Natural killer cell treated with Interleukin-12 subunit alpha and Interleukin-12 subunit beta and Interleukin-15 and Interleukin-18, amount 100 ng/mL, for 72 hours (primary cell): Measurements from ENCODE around the gene RER1. TPM values are rescaled to one million over a fixed set of nuclear protein-coding genes. Genes with fewer than 3 reads are reported as not detected.
"Not testable (repeated sequence)": the region's sequence is repeated elsewhere in the genome, so short reads cannot be mapped to it uniquely, and the experiment has no call there.

Experiments
- ATAC-seq, 2 donors: fragments of 150-1000 bp; cut with Tn5 transposase in 1 of 2; sonication (Bioruptor Pico), chemical (Tn5 transposase) in 1 of 2; 2 replicates each; pipeline ENCODE4 v1.10.0; 2021
- DNase-seq: peaks from one replicate; pipeline ENCODE4 v3.0.0; 2022; ENCODE audit warnings: low spot score
- H3K27ac Mint-ChIP-seq, 2 donors: 1 replicate in 1 of 2; 2 replicates in 1 of 2; pipeline ENCODE4 v1.8.0; 2022; ENCODE audit warnings: mixed read lengths in 2 of 2, mild to moderate bottlenecking in 1 of 2, moderate library complexity in 1 of 2
- H3K27me3 Mint-ChIP-seq, 2 donors: 1 replicate in 1 of 2; 2 replicates in 1 of 2; pipeline ENCODE4 v1.8.0; 2022; ENCODE audit warnings: mixed read lengths in 2 of 2
- H3K36me3 Mint-ChIP-seq: one replicate; pipeline ENCODE4 v1.8.0; 2022; ENCODE audit warnings: mixed read lengths
- H3K4me1 Mint-ChIP-seq, 2 donors: 1 replicate in 1 of 2; 2 replicates in 1 of 2; pipeline ENCODE4 v1.8.0; 2022; ENCODE audit warnings: low read depth in 2 of 2, mixed read lengths in 2 of 2, mild to moderate bottlenecking in 1 of 2
- H3K4me3 Mint-ChIP-seq: one replicate; pipeline ENCODE4 v1.8.0; 2022; ENCODE audit warnings: mixed read lengths
- H3K9me3 Mint-ChIP-seq: 2 replicates; pipeline ENCODE4 v1.8.0; 2022; ENCODE audit warnings: mixed read lengths
- total RNA-seq, 2 donors: library from RNA; stranded (reverse); gene quantifications; one replicate each; pipeline ENCODE4 v1.2.3, GENCODE V29; 2022

The RER1 gene
- total RNA-seq, 2 donors from 2014 or later = 139 to 161 TPM

DNA sequence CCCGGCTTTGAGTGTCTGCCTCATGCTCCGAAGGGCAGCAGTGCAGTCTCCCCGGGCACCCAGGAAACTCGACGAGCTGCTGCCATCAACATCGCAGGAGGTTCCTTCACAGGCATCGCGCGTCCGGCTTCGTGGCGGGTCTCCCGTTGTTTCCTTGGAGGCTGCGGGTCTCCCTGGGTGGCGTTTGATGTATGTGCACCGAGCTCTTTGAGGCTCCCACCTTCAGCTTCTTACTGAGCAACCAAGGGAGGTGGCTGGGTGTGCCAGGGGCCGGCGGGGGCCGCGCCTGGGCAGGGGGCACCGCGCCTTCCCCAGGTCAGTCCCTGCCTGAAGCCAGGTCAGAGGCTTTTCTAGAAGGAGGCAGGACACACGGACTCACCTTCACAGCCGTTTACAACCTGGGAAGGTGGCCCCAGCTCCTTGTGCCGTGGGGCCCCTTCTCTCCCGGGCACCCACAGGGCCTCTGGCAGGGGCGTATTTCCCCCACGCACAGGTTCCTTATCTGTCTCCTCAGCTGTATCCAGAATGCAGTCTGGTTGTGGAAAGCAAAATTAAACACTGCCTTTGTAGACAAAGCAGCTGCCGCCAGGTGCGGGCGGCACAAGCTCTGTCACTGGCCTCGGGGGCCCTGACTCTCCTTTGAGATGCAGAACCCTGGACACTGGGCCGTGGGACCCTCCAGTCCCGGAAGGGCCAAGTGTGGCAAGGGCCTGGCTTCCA, 42.5 kb downstream of the RER1 start:
- DNase-seq (no peak), ATAC-seq (no peak)
- H3K4me1 Mint-ChIP-seq = peaks cover 0 to 3% of the 10 kb centered on the region in 2 donors
- no peaks in the 10 kb centered on the region for H3K27me3 Mint-ChIP-seq
- H3K27ac Mint-ChIP-seq = no peak overlapping the region
- H3K9me3 Mint-ChIP-seq = no peaks in the 10 kb centered on the region
- no peaks in the 10 kb centered on the region for H3K36me3 Mint-ChIP-seq
- H3K4me3 Mint-ChIP-seq = no peak overlapping the region

DNA sequence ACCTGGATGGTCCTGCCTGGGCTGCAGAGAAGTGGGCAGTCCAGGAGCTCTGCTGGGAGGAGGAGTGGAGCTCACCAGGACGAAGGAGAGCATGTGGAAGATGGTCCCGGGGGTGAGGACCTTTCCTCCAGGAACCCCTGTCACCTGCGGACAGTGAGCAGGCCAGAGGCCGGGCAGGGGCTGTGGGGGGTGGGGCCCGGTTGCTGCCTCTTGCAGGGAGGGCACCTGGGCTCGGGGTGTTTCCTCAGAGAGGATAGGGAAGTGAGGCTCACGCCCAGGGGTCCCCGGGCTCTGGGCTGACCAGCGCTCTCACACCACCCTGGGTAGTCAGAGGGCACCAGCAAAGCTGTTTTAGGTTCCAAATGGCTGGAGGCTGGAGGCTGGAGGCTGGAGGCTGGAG, 43.5 kb downstream of the RER1 start:
- no peaks in the 10 kb centered on the region for H3K36me3 Mint-ChIP-seq
- no peaks in the 10 kb centered on the region for H3K27me3 Mint-ChIP-seq
- peaks cover 0 to 3% of the 10 kb centered on the region in 2 donors for H3K4me1 Mint-ChIP-seq
- no peaks in the 10 kb centered on the region for H3K9me3 Mint-ChIP-seq
- DNase-seq (no peak), ATAC-seq (no peak)
- no peak overlapping the region for H3K4me3 Mint-ChIP-seq
- H3K27ac Mint-ChIP-seq = no peak overlapping the region

DNA sequence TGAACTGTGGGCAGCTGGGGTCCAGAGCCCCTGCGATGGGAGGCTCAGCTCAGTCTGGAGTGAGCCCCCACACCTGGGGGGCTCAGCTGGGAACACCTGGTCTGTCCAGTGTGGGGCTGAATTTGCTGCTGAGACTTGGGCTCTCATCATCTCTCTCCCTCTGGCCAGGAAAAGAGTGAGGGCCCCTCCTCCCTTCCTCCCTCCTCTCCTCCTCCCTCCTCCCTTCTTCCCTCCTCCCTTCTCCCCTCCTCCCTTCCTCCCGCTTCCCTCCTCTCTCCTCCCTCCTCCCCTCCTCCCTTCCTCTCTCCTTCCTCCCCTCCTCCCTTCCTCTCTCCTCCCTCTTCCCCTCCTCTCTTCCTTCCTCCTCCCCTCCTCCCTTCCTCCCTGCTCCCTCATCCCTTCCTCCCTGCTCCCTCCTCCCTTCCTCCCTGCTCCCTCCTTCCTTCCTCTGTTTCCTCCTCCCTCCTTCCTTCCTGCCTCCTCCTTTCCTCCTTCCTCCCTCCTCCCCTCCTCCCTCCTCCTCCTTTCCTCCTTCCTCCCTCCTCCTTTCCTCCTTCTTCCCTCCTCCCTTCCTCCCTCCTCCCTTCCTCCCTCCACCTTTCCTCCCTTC, 44.2 kb downstream of the RER1 start:
- Mint-ChIP-seq H3K9me3 (no peaks in the 10 kb centered on the region), H3K27ac (no peak overlapping the region), H3K4me3 (no peak overlapping the region), H3K27me3 (no peaks in the 10 kb centered on the region), H3K4me1 (peaks cover 0 to 3% of the 10 kb centered on the region in 2 donors), H3K36me3 (no peaks in the 10 kb centered on the region)
- ATAC-seq = no peak
- DNase-seq = no peak

DNA sequence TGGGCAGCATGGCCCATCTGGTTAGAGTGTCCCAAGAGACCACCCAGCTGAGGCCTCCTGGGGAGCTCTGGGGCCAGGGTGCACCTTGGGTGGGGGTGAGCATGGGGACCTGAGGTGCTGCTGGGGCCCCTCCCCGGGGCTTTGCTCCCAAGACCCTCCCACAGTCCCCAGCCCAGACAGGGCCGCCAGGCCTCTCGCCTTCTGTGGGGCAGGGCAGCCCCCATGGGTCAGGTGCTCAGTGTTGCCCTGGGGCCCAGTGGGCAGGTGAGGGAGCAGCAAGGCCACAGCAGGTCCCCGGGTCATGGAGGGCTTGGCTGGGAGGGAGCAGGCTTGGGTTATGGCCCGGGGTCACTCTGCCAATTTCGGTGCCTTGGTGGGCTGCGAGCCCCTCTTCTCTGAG, 45.2 kb downstream of the RER1 start:
- no peaks in the 10 kb centered on the region for H3K27me3 Mint-ChIP-seq
- no peaks in the 10 kb centered on the region for H3K9me3 Mint-ChIP-seq
- ATAC-seq (peak in 1 of 2 donors; percentile 11), DNase-seq (no peak)
- H3K4me3 Mint-ChIP-seq = no peak overlapping the region
- H3K36me3 Mint-ChIP-seq = no peaks in the 10 kb centered on the region
- H3K27ac Mint-ChIP-seq = no peak overlapping the region
- peaks cover 0 to 3% of the 10 kb centered on the region in 2 donors for H3K4me1 Mint-ChIP-seq

DNA sequence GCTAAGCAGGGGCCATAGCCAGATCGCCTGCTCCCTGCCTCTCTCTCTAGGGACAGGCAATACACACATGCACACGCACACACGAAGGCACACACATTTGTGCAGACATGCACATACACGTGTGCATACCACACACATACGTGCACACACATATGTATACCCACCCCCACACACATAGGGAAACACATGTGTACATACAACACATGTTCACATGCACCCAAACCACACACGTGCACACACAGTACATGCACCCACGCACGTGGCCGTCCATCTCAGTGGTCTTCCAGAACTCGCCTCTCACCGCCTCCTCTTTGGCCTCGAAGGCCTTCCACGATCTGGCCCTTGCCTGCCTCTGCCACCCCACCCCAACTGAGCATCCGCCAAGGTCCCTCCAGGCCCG, 46.0 kb downstream of the RER1 start:
- peaks cover 0 to 3% of the 10 kb centered on the region in 2 donors for H3K4me1 Mint-ChIP-seq
- no peaks in the 10 kb centered on the region for H3K27me3 Mint-ChIP-seq
- no peaks in the 10 kb centered on the region for H3K9me3 Mint-ChIP-seq
- no peaks in the 10 kb centered on the region for H3K36me3 Mint-ChIP-seq
- H3K27ac Mint-ChIP-seq = no peak overlapping the region
- DNase-seq = no peak
- no peak overlapping the region for H3K4me3 Mint-ChIP-seq
- no peak for ATAC-seq

DNA sequence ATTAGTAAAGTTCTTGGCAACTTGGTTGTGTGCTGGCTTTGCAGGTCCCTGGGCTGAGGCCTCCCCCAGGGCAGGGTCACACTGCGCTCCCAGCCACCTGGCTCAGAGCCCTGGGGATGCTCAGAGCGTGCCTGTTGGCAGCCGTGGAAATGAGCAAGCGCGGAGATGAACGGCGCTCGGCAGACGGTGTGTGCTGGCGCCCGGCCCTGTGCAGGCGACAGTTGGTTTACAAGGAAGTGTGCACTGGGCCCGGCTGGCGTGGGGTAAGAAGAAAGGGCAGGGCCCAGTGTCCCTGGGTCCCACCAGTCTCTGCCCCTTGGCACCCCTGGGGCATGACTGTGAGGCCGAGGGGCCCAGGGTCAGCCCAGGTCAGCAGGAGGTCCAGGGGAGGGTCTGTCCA, 46.4 kb downstream of the RER1 start:
- H3K27me3 Mint-ChIP-seq = no peaks in the 10 kb centered on the region
- no peaks in the 10 kb centered on the region for H3K9me3 Mint-ChIP-seq
- H3K36me3 Mint-ChIP-seq = no peaks in the 10 kb centered on the region
- no peak overlapping the region for H3K4me3 Mint-ChIP-seq
- peaks cover 0 to 3% of the 10 kb centered on the region in 2 donors for H3K4me1 Mint-ChIP-seq
- no peak overlapping the region for H3K27ac Mint-ChIP-seq
- DNase-seq (no peak), ATAC-seq (no peak)

DNA sequence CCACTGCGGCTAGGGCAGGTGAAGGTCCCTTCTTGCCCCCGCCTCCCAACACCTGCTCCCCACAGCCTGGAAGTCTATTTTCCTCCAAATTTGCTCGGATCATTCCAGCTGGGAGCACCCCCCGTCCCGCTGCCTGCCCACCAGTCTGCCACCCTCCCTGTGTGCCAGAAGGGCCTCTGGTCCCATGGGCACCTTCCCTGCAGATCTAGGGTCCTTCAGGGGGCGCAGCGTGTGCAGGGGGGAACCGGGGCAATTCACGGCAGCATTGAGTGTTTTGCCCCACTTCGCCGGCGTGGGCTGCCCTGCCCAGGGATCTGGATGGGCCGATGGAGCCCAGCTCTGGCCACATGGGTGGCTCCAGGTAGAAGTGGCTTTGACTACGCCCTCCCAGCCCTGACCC, 47.0 kb downstream of the RER1 start:
- DNase-seq (no peak), ATAC-seq (no peak)
- Mint-ChIP-seq H3K4me1 (peaks cover 0 to 3% of the 10 kb centered on the region in 2 donors), H3K36me3 (no peaks in the 10 kb centered on the region), H3K27ac (no peak overlapping the region), H3K27me3 (no peaks in the 10 kb centered on the region), H3K9me3 (no peaks in the 10 kb centered on the region), H3K4me3 (no peak overlapping the region)

DNA sequence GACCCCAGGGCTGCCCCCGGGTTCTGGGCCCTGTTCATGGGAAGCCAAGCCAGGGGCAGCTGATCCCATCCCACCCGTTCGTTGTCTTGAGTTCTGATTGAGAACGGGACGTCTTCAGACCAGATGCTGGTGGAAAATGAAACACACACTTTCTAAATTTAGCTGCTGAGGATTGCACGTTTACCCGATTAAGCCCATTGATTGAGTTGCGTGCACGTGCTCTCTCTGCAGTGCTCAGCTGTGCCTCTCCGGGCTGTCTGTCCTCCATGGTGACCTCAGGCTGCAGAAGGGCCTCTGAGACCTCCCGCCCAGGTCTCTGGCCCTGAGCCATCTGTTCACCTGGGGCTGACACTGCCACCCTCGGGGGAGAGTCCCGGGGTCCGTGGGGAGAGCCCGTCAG, 47.7 kb downstream of the RER1 start:
- Mint-ChIP-seq H3K27me3 (no peaks in the 10 kb centered on the region), H3K4me3 (no peak overlapping the region), H3K36me3 (no peaks in the 10 kb centered on the region), H3K9me3 (no peaks in the 10 kb centered on the region), H3K27ac (no peak overlapping the region), H3K4me1 (peaks cover 0 to 3% of the 10 kb centered on the region in 2 donors)
- DNase-seq (no peak), ATAC-seq (no peak)

DNA sequence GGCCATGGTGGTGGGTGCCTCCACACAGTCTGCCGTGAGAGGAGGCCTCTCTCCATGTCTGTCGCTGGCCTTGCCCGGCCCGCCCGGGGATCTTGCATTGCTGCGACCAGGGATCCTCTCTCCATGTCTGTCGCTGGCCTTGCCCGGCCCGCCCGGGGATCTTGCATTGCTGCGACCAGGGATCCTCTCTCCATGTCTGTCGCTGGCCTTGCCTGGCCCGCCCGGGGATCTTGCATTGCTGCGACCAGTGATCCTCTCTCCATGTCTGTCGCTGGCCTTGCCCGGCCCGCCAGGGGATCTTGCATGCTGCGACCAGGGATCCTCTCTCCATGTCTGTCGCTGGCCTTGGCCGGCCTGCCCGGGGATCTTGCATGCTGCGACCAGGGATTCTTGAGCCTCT, 48.7 kb downstream of the RER1 start:
- not testable (repeated sequence) for H3K36me3 Mint-ChIP-seq, H3K4me1 Mint-ChIP-seq, H3K4me3 Mint-ChIP-seq, H3K27me3 Mint-ChIP-seq, H3K9me3 Mint-ChIP-seq, ATAC-seq, H3K27ac Mint-ChIP-seq
- peak; percentile 68 for DNase-seq

DNA sequence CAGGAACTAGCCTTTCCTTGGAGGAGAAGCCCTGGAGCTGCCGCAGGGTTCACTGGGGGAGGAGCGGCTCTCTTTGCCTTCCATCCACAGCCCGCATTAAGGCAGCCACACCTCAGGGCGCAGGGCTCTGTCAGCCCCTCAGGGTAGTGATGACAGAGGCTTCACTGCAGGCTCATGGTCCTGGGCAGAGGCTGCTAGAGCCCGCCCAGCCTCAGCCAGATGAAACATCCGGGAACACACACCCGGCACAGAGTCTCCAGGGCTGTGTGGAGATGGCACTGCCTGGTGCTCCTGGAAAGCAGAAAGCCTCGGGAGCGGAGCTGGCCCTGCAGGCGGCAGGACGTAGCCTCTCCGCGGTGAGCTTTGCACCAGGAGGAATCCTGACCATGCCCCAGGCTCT, 50.1 kb downstream of the RER1 start:
- DNase-seq (no peak), ATAC-seq (no peak)
- Mint-ChIP-seq H3K9me3 (no peaks in the 10 kb centered on the region), H3K27me3 (peaks cover 0 to 3% of the 10 kb centered on the region in 2 donors), H3K4me3 (no peak overlapping the region), H3K4me1 (peaks cover 0 to 3% of the 10 kb centered on the region in 2 donors), H3K27ac (no peak overlapping the region), H3K36me3 (no peaks in the 10 kb centered on the region)

DNA sequence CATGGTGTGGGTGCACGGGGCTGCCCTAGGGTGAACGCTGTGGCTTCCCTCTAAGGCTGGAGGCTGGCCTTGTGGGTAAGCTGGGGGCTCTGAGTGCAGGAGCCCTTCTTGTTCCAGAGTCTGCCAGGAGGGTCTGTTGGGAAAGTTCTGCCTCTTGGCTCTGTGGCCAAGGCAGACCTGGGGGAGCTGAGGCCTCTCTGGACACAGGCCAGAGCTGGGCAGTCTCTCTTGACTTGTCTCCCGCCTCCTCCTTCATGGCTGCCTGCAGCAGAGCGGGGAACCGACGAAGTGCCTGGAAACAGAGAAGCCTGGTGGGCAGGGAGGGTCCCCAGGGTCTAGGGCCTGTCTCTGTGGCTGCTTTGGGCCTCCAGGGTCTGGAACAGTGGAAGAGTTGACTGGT, 51.0 kb downstream of the RER1 start:
- ATAC-seq = no peak
- Mint-ChIP-seq H3K4me3 (no peak overlapping the region), H3K36me3 (no peaks in the 10 kb centered on the region), H3K4me1 (no peaks in the 10 kb centered on the region), H3K27ac (no peak overlapping the region), H3K9me3 (no peaks in the 10 kb centered on the region), H3K27me3 (peaks cover 0 to 3% of the 10 kb centered on the region in 2 donors)
- no peak for DNase-seq

DNA sequence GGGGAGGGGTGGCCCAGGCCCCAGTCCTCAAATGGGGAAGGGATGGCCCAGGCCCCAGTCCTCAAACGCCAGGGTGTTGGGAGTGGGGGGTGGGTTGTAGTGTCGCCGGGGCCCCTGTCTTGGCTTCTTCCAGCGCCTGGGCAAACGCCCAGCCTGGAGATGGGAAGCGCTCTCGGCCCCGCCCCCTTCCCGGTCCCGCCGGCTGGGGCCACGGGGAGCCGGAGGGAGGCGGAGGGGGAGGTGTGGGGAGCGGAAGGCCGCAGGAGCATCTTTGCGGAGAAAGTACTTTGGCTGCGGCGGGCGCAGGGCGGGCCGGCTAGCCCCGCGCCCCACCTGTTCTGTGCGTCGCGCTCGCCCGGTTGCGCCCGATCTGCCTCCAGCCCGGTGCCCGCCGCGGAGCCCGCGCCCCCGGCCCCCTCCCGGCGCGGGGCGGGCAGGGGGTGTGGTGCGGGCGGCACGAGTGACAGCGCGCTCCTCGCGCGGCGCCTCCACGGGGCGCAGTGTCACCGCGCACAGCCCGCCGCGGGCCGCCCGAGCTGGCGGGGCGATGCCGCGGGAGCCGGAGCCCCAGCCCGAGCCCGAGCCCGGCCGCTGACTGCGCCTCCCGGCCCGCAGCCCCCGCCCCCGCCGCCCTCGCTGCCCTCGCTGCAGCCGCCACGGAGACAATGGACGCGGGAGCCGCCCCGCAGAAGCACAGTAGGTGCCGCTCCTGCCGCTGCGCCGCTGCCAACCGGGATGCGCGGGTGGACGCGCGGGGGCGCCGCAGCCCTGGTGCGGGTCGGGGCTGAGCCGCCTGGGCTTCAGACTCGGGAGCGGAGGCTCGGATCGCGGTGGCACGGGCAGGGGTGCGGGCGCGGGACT, 51.9 kb downstream of the RER1 start:
- H3K27me3 Mint-ChIP-seq = peaks cover 0 to 3% of the 10 kb centered on the region in 2 donors
- H3K9me3 Mint-ChIP-seq = no peaks in the 10 kb centered on the region
- no peak overlapping the region for H3K4me3 Mint-ChIP-seq
- no peak overlapping the region for H3K27ac Mint-ChIP-seq
- ATAC-seq (no peak), DNase-seq (no peak)
- H3K4me1 Mint-ChIP-seq = no peaks in the 10 kb centered on the region
- no peaks in the 10 kb centered on the region for H3K36me3 Mint-ChIP-seq

DNA sequence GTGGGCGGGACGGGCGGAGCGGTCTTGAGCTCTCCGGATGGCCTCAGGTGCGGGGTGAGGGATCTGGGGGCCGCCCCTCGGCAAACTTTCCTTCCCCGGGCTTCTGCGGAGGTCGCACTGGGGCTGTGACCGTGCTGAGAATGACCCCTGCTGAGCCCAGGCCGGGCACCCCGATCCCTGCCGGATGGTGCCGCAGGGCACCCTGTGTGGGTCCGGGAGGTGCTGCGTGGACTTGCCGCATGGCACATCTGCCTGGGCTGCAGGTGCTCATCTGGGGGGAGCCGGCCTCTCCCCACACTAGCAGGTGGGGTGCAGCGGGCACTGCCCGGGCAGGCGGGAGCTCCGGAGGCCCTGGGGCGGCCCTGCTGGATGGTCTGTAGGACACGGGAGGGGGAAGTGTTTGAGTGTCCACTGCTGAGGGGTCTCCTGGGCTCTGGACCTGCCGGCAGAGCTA, 52.5 kb downstream of the RER1 start:
- Mint-ChIP-seq H3K9me3 (no peaks in the 10 kb centered on the region), H3K36me3 (no peaks in the 10 kb centered on the region), H3K4me1 (no peaks in the 10 kb centered on the region), H3K27ac (no peak overlapping the region), H3K27me3 (peaks cover 0 to 3% of the 10 kb centered on the region in 2 donors), H3K4me3 (no peak overlapping the region)
- DNase-seq (no peak), ATAC-seq (no peak)
